Tibial artery (tissue), 4 donors: Measurements from ENCODE around the gene ALDH3A2.

Experiments
- DNase-seq, 2 donors: peaks; one replicate each; pipeline ENCODE4 v3.0.0-alpha.2; 2019
- H3K27ac ChIP-seq, 2 donors: fragments of 200-600 bp; sonication (generic) in 1 of 2; 1 replicate in 1 of 2; 2 replicates in 1 of 2; pipeline ENCODE4 v1.5.1; 2018 to 2019; ENCODE audit warnings: mild to moderate bottlenecking in 1 of 2
- H3K27me3 ChIP-seq, 2 donors: fragments of 200-600 bp; sonication (generic) in 1 of 2; one replicate each; pipeline versions ENCODE4 v1.5.1 to v1.6.0; 2016 to 2019
- H3K36me3 ChIP-seq, 3 donors: fragments of 200-600 bp; sonication (generic) in 2 of 3; one replicate each; pipeline ENCODE4 v1.5.1; 2016 to 2019; ENCODE audit warnings: mild to moderate bottlenecking in 2 of 3
- H3K4me1 ChIP-seq, 4 donors: fragments of 200-600 bp; sonication (generic) in 2 of 4; 1 replicate in 3 of 4; 2 replicates in 1 of 4; pipeline ENCODE4 v1.5.1; 2016 to 2019
- H3K4me3 ChIP-seq, 2 donors: fragments of 200-600 bp; sonication (generic) in 1 of 2; 1 replicate in 1 of 2; 2 replicates in 1 of 2; pipeline ENCODE4 v1.5.1; 2018 to 2019; ENCODE audit warnings: mild to moderate bottlenecking in 2 of 2
- H3K9me3 ChIP-seq, 3 donors: fragments of 200-600 bp; sonication (generic) in 1 of 3; one replicate each; pipeline ENCODE4 v1.5.1; 2016 to 2019
- CTCF ChIP-seq, 2 experiments: fragments of 200-600 bp in 1 of 2; fragments of 450-650 bp in 1 of 2; IDR thresholded peaks; one replicate each; pipeline ENCODE4 v1.5.1; 2017 to 2019; ENCODE audit warnings: antibody characterized with exemption in 2 of 2, mild to moderate bottlenecking in 1 of 2, moderate library complexity in 1 of 2
- intact Hi-C: fragments of 100-400 bp; cut with DNase I; formaldehyde crosslinking; loops from one replicate; pipeline ENCODE4 v1.15.0; 2023; ENCODE audit warnings: low total_unique reads

Gene ALDH3A2

GRCh38 chr17:19686400-19687090 is 38.0 kb downstream of the ALDH3A2 start:
- H3K4me3 ChIP-seq: no peak overlapping the region
- no peaks in the 10 kb centered on the region for H3K4me1 ChIP-seq
- intact Hi-C loops: no loop called here
- H3K27ac ChIP-seq: no peak overlapping the region
- no peak for DNase-seq
- H3K36me3 ChIP-seq: no peaks in the 10 kb centered on the region
- H3K27me3 ChIP-seq: no peaks in the 10 kb centered on the region
- no peaks in the 10 kb centered on the region for H3K9me3 ChIP-seq
- TF ChIP-seq CTCF (IDR thresholded peaks at IDR 0.05): no peak

GRCh38 chr17:19702217-19702641 is 53.7 kb downstream of the ALDH3A2 start:
- no peaks in the 10 kb centered on the region for H3K36me3 ChIP-seq
- no peak overlapping the region for H3K4me3 ChIP-seq
- H3K27ac ChIP-seq: no peak overlapping the region
- no peaks in the 10 kb centered on the region for H3K27me3 ChIP-seq
- intact Hi-C loops: no loop called here
- no peak for TF ChIP-seq CTCF (IDR thresholded peaks at IDR 0.05)
- H3K4me1 ChIP-seq: peaks cover 0 to 18% (median 10%) of the 10 kb centered on the region in 4 donors
- no peaks in the 10 kb centered on the region for H3K9me3 ChIP-seq
- no peak for DNase-seq

GRCh38 chr17:19703106-19703827 is 54.7 kb downstream of the ALDH3A2 start:
- Histone ChIP-seq H3K36me3 (no peaks in the 10 kb centered on the region), H3K9me3 (no peaks in the 10 kb centered on the region), H3K4me3 (no peak overlapping the region), H3K27me3 (no peaks in the 10 kb centered on the region), H3K4me1 (peaks cover 0 to 18% (median 10%) of the 10 kb centered on the region in 4 donors), H3K27ac (no peak overlapping the region)
- intact Hi-C loops: no loop called here
- DNase-seq: no peak
- no peak for TF ChIP-seq CTCF (IDR thresholded peaks at IDR 0.05)

- Histone ChIP-seq H3K9me3 (no peaks in the 10 kb centered on the region), H3K27me3 (no peaks in the 10 kb centered on the region), H3K4me3 (no peak overlapping the region), H3K36me3 (no peaks in the 10 kb centered on the region), H3K4me1 (peaks cover 0 to 18% (median 10%) of the 10 kb centered on the region in 4 donors), H3K27ac (no peak overlapping the region)
- DNase-seq: no peak
- no peak for TF ChIP-seq CTCF (IDR thresholded peaks at IDR 0.05)
- intact Hi-C loops: no loop called here
These were observed 55.5 kb downstream of the ALDH3A2 start for GRCh38 chr17:19703828-19704613.

GRCh38 chr17:19705201-19705600 is 56.6 kb downstream of the ALDH3A2 start:
- Histone ChIP-seq H3K4me3 (no peak overlapping the region), H3K27me3 (no peaks in the 10 kb centered on the region), H3K36me3 (no peaks in the 10 kb centered on the region), H3K4me1 (peaks cover 0 to 18% (median 10%) of the 10 kb centered on the region in 4 donors), H3K9me3 (no peaks in the 10 kb centered on the region), H3K27ac (no peak overlapping the region)
- no peak for TF ChIP-seq CTCF (IDR thresholded peaks at IDR 0.05)
- intact Hi-C loops: no loop called here
- DNase-seq: no peak
